GM21526 (cell line): ENCODE measurements around the gene TTYH1.

ENCODE experiments used
- ATAC-seq: cut with Tn5 transposase; IDR thresholded peaks from one replicate; pipeline ENCODE4 v1.9.1; 2021; ENCODE audit warnings: moderate library complexity; ENCODE audit not compliant: unreplicated experiment, low FRiP score

Gene TTYH1

DNA sequence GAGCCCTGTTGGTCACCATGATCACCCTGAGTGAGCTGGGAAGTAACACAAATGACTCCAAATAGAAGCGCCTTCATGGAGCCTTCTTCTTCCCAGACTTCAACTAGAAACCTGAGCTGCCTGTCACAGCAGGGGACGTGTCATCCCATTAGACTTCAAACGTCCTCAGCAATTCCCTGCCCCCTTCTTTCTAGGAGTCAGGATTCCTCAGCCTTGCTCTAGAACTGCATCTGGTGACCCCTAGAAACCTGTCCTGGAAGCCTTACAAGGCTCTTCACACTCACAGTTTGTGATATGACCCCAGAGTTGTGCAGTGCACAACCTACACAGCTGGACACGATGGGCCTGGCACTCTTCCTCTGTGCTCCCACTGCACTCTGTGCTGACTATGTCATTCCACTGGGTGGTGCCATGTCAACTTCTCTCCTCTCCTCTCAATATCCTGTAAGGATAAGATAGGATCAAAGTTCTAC, 23.6 kb upstream of the TTYH1 start:
- ATAC-seq = no peak

DNA sequence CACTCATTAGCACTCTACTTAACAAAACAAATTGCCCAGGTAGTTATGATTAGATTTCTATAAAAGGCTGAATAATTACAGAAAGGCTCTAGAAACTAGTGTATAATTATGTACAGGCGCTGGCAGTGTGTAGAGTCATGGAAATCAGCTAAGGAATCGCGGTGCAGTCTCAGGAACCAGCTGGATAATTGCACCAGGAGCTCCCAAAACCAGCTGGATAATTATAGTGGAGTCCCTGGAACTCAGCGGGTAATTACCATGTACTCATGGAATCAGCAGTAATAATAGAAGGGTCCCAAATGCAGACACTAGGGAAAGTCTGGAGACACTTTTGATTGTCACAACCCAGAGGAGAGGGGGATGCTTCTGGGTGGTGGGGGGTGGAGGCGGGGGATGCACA, 23.2 kb upstream of the TTYH1 start:
- no peak for ATAC-seq

DNA sequence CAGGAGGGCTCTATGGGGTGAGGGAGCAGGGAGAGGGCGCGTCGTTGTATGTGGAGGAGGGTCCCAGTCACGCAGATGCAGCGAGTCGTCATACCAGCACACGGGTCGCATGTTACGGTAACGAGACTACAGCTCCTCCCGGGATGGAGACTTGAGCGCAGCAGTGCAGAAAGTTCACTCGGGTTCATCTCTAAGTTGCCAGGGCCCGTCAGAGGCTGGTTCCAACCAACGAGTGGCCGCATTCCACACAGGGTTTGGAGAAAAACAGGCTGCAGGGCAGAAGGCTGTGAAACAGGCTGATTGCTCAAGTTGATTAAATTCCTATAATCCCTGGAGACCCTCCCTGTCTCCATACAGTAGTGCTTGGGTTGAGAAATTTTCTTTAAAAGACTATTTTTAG, 21.9 kb upstream of the TTYH1 start:
- no peak for ATAC-seq

DNA sequence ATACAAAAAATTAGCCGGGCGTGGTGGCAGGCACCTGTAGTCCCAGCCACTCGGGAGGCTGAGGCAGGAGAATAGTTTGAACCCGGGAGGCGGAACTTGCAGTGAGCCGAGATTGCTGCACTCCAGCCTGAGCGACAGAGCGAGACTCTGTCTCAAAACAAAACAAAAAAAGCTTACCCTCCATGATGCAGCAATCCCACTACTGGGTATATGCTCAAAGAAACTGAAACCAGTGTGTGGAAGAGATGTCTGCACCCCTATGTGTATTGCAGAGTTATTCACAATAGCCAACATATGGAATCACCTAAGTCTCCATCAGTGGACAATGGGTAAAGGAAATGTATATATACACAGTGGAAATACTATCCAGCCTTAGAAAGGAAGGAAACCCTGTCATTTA, 19.6 kb upstream of the TTYH1 start:
- ATAC-seq = no peak

DNA sequence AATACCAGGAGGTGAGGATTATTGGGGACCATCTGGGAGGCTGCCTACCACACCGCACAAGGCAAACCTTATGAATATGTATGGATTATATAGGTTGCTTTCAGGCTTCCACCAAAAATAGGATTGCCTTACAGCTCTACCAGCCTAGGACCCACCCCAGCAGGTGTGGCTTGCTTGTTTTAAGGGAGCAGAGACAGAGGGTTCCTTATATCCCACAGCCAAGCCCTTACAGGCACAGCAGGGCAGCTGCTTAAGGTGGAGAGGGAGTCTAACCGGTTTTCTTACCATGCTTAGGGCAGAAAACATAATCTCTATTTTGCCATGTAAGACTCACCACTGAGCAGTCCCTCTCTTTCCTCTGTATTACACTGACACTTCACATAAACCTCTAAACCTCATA, 16.1 kb upstream of the TTYH1 start:
- no peak for ATAC-seq

DNA sequence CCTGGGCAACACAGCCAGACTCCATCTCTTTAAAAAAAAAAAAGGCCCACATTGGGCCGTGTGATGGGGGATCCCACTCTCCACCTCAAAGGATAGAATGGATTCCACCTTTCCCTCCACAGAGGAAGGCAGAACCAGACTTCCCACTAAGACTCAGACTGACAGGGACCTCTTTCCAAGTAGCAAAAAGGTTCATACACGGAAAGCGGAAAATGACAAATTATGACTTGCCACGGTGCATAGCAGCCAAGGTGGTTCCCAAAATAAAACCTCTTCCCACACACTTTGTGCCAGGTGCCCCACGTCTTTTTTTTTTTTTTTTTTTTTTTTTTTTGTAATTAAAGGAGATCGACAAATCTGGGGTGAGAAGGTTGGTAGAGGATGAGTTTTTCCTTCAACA, 14.4 kb upstream of the TTYH1 start:
- no peak for ATAC-seq

DNA sequence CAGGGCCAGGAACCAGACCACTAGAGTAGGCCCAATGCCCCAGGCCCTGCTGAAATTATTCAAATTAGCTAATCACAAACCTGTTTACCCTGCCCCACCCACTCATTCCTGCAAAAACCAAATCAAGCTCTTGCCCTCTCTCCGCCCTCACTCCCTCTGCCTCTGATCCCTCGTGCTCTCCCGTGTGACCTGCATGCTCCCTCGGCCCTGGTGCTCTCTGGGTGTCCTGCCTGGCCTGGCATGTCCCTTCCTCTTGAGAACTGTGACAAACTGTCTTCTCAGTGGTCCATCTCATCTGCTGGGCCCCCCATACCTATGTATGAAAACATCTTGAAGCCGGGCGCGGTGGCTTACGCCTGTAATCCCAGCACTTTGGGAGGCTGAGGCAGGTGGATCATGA, 12.2 kb upstream of the TTYH1 start:
- ATAC-seq = no peak

DNA sequence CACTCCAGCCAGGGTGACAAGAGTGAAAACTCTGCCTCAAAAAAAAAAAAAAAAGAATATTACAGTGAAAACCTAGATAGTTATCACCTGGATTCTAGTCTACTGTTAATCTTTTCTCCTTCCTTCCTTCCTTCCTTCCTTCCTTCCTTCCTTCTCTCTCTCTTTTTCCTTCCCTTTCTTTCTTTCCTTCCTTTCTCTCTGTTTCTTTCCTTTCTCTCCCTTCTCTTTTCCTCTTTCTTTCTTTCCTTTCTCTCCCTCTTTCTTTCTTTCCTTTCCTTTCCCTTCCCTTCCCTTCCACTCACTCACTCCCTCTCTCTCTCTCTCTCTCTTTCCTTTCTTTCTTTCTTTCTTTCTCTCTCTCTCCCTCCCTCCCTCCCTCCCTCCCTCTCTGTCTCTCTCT, 9.6 kb upstream of the TTYH1 start:
- no peak for ATAC-seq

DNA sequence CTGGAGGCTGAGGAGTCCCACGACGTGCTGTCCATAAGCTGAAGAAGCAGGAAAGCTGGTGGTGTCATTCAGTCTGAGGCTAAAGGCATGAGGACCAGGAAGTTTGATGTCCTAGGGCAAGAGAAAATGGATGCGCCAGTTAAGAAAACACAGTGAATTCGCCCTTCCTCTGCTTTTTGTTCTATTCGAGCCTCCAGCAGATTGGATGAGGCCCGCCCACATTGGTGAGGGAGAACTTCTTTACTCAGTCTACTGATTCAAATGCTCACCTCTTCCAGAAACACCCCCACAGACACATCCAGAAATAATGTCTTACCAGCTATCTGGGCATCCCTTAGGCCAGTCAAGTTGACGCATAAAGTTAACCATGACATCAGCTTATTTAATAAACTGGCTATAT, 7.5 kb upstream of the TTYH1 start:
- ATAC-seq = no peak

DNA sequence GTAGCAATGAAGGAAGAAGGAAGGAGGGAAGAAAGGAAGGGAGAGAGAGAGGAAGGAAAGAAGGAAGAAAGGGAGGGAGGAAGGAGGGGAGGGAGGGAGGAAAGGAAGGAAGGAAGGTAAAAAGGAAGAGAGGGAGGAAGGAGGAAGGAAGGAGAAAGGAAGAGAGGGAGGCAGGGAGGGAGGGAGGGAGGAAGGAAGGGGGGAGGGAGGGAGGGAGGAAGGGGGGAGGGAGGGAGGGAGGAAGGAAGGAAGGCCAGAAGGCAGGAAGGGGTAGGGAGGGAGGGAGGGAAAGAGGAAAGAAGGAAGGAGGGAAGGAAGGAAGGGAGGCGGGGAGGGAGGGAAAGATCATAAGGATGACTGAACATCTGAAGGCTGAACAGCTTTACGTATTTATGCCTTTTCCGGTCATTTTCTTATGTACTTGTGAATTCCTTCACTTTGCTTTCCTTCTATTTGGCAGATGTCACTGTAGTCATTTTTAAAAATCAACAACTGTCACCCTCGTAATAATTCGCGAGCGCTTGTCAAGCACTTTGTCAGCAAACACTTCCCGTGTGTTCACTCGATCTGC, 6.7 kb upstream of the TTYH1 start:
- no peak for ATAC-seq

DNA sequence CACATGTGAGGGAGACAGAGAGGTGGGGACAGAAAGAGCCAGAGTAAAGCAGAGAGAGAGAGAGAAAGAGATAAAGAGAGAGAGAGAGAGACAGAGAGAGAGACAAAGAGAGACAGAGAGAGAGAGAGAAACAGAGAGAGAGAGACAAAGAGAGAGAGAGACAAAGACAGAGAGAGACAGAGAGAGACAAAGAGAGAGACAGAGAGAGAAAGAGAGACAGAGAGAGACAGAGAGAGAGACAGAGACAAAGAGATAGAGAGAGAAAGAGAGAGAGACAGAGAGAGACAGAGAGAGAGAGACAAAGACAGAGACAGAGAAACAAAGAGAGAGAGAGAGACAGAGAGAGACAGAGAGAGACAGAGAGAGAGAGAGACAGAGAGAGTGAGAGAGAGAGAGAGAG, 4.2 kb upstream of the TTYH1 start:
- no peak for ATAC-seq

DNA sequence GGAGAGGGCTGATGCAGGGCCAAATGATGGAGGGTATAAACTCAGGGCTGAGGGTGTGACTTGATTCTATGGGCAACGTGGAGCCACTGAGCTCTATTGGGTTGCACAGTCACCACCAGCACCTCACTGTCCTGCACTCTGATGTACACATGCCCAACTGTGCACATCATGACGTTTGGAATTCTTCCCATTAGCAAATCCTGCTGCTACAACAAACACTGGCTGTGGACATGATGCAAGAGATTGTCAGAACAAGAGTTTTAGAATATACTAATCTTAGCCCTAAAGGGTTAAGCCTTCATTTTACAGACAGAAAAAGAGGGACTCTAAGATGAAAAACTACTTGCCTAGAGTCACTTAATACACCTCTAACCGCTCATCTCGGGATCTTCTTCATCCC, 2.4 kb upstream of the TTYH1 start:
- ATAC-seq = no peak

DNA sequence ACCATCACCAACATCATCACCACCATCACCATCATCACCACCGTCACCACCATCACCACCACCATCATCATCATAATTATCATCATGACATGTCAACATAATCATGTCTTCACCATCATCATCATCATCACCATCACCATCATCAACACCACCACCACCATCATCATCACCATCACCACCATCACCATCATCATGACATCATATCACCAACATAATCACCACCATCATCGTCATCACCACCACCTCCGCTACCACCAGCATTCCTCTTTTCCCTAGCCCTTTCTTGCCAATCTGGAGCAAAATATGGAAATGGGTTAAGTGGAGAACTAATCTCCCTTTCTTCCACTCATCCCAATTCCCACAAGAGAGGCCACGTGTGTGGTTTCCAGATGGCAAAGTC, 1.1 kb upstream of the TTYH1 start:
- no peak for ATAC-seq

DNA sequence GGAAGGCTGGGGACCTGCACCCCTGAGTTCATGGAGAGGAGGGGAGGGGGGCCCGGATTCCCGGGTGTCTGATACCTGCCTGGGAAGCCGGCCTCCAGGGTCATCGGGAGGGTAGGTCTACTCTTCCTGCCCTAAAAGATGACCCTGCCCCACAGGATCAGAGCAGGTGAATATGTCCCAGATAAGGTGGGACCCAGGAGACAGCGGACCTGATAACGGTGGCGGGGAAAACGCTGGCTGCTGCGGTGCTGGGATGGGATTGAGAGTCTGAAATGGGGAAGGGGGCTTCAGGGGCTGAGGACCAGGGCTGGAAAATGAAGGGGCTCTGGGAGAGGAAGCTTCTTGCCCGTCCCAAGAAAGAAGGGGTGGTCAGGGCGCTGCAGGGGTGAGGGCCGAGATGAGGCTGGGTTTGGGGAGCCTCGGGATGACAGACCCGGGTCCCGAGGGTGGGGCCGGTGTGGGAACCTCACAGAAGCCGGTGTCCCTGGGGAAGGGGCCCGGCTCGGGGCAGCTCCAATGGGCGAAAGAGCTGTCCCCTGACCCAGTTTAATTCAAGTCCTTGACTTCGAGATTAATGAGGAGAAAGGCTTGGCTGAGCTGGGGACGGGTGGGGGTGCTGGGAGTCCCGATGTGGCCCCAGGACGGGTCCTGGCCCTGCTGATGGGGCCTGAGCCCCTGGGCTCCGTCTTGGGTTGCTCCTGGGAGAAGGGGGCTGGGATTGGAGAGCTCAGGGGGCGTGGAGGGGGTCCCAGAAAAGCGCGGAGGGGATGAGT, 823 bp downstream of the TTYH1 start:
- ATAC-seq = no peak

DNA sequence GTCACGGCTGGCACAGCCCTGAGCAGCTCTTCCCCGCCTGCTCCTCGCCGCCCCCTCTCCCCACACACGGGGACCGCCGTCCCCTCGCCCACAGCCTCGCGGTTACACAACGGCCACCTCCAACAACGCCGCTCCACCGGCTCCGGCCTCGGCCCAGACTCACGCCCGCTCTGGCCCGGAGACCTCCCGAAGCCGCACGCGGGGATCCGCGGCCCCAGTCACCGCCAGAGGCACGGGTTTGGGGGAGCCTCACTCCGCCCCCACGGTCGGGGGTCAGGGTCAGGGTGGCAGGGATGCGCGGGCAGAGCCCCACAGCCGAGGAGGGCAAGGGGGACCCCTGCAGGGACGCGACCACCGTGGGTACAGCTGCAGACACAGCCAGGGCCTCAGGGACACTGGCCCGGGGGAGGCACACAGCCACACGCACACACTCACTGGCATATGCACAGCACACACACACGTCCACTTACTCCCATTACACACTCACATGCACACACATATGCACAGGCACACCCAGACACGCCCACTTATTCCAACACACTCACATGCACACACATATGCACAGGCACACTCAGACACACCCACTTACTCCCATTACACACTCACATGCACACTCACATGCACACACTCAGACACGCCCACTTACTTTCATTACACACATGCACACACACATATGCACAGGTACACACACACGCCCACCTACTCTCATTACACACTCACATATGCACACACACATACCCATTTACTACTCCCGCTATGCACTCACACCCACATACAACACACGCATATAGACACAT, 1.6 kb downstream of the TTYH1 start:
- no peak for ATAC-seq

DNA sequence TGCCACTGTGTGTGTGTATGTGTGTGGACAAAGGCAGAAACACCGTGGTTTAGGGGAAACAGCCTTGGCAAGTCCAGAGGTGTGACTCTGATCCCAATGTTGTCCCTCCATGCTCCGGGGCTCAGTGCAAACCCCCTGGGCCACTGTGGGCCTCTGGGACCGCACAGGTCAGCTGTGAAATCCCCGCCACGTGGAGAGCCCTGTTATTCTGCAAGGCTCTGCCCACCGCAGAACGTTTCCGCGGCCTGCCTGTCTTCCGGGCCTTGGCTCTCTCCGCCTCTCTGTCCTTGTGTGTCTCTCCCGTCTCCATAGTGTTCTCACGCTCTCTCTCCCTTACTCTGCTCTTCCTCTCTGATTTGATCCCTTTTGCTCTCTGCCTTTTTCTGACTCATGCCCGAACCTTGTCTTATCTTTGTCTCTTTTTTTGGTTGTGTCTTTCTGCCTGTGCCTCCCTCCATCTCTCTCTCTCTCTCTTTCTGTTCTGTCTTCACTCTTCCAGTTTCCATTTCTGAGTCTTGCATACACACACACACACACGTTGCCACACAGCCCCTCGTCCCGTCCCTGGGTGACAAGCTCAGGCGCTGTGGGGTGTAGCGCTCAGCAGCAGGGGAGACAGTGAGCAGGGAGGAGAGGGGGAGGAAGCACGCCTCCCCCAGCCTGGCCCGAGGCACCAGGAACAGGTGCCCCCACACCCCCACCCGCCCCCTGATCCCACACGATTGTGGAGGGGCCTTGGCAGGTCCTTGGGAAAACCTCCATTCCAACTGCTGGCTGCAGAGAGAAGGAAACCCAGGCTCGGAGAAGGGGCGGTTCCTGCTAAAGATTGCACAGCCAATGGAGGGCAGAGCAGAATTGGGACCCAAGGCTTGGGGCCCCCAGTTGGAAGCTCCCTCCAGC, 3.0 kb downstream of the TTYH1 start:
- ATAC-seq = no peak

DNA sequence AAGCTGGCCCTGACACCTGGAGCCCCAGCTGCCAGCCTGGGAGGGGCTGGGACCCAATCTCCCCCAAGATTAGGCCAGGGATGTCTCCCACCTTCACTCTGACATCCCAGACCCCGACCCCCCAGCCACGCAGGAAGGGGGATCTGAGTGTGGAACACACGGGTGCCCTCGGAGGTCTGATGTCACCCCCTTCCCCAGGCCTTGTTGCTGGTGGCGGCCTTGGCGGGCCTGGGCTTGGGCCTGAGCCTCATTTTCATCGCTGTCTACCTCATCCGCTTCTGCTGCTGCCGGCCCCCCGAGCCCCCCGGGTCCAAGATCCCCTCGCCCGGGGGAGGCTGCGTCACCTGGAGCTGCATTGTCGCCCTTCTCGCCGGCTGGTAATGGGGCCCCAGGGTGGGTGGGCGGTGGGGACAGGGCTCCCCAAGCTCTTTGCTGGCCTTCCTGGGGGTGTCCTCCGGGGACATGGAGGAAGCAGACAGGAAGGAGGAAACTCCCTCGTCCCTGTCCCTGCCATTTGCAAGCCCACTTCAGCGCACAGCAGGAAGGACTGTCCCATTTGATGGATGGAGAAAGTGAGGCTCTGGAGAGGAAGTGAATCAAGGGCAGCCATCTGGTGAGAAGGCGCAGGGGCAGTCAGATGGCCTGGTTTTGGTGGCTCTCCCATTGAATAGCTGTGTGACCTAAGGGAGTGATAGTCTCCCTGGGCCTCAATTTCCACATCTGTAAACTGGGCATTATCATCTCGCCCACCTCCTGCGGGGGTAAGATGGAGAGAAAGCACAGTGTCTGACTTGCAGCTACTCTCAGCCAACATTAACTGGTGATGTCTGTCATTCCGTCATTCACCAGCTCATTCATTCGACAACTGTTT, 3.9 kb downstream of the TTYH1 start:
- ATAC-seq = no peak

DNA sequence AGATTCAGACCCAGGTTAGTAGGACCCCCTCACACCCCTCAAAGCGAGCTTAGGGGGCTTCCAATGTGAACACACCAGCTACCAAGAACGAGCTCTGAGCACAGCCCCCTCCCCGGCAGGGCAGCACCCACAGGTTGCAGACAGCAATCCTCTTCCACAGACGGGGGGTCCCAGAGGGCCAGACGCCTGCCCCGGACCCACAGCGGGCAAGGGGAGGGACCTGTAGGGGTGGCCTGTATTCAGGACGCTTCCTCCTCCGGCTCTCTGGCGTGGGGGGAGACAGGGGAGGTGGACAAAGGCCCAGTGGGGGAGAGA, 4.8 kb downstream of the TTYH1 start:
- ATAC-seq = no peak

DNA sequence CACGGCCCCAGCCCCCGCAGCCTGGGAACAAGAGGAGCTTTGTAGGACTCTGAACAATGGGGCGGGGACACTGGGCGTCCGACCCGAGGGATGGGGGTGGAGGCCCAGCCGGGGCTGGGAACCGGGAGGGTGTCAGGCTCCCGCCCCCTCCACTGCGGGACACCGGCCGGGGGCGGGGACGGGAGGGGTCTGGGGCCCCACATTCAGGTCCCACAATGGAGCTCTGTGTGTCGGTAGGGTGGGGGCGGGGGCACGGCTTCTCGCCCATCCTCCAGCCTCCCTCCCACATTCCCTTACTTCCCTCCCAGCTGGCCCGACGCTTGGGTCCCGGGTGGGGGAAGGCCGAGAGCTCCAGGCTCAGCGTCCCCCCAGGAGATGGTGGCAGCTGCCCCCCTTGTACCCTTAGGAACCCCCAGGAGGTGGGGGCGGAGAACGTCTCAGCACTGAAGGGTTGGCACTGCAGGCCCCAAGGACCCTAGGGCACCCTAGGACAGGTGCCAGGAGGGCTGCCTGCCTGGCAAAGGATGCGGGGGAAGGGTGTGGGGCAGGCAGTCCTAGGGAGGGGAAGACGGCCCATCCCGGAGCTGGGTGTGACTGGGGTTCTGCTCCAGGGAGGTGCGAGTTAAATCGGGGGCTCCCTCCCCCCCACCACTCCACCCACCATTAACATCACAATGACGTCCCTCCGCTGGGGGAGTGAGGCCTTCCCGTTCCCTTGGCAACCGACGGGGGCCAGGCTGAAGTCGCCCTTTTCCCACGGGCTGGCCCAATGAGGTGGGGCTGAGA, 5.3 kb downstream of the TTYH1 start:
- no peak for ATAC-seq
